Natural killer cell (primary cell): ENCODE measurements around the gene BNIP5. TPM values are rescaled to one million over a fixed set of nuclear protein-coding genes. Genes with fewer than 3 reads are reported as not detected.

Experiments used
- ATAC-seq, 3 donors: fragments of 150-1000 bp in 2 of 3; fragments of 200-7000 bp in 1 of 3; cut with Tn5 transposase; 1 replicate in 1 of 3; 2 replicates in 2 of 3; pipeline ENCODE4 v1.10.0; 2021; ENCODE audit warnings: mild to moderate bottlenecking in 2 of 3, moderate library complexity in 2 of 3
- DNase-seq, 2 donors: peaks; one replicate each; pipeline versions ENCODE4 v3.0.0 to v3.0.0-alpha.2; 2013 to 2021; ENCODE audit warnings: mixed read lengths in 1 of 2
- H3K27ac ChIP-seq: one replicate; pipeline ENCODE4 v1.5.1; 2013; ENCODE audit warnings: mild to moderate bottlenecking, low read length
- H3K27me3 ChIP-seq: one replicate; pipeline ENCODE4 v1.6.1; 2013; ENCODE audit warnings: low read length; ENCODE audit not compliant: control insufficient read depth, insufficient read depth
- H3K36me3 ChIP-seq: one replicate; pipeline ENCODE4 v1.6.1; 2013; ENCODE audit warnings: low read length; ENCODE audit not compliant: control insufficient read depth, insufficient read depth
- H3K4me1 ChIP-seq: one replicate; pipeline ENCODE4 v1.6.1; 2013; ENCODE audit warnings: low read length; ENCODE audit not compliant: control insufficient read depth, insufficient read depth
- H3K4me3 ChIP-seq: one replicate; pipeline ENCODE4 v1.5.1; 2013; ENCODE audit warnings: low read length
- H3K9me3 ChIP-seq: one replicate; pipeline ENCODE4 v1.6.1; 2013; ENCODE audit warnings: low read length; ENCODE audit not compliant: control insufficient read depth, insufficient read depth
- H3K27ac Mint-ChIP-seq, 2 donors: one replicate each; pipeline ENCODE4 v1.8.0; 2022; ENCODE audit warnings: mild to moderate bottlenecking in 2 of 2, mixed read lengths in 2 of 2, moderate library complexity in 1 of 2
- H3K27me3 Mint-ChIP-seq, 2 donors: one replicate each; pipeline ENCODE4 v1.8.0; 2022; ENCODE audit warnings: low read depth in 2 of 2, mixed read lengths in 2 of 2
- H3K36me3 Mint-ChIP-seq: one replicate; pipeline ENCODE4 v1.8.0; 2022; ENCODE audit warnings: mixed read lengths
- H3K4me1 Mint-ChIP-seq, 2 donors: one replicate each; pipeline ENCODE4 v1.8.0; 2022; ENCODE audit warnings: mixed read lengths in 2 of 2
- H3K4me3 Mint-ChIP-seq: one replicate; pipeline ENCODE4 v1.8.0; 2022; ENCODE audit warnings: mild to moderate bottlenecking, moderate library complexity, mixed read lengths
- H3K9me3 Mint-ChIP-seq, 2 donors: one replicate each; pipeline ENCODE4 v1.8.0; 2022; ENCODE audit warnings: mixed read lengths in 2 of 2
- WGBS: methylation state at CpG from one replicate; pipeline ENCODE4 v1.1.7; 2013; ENCODE audit warnings: missing lambda C conversion rate; ENCODE audit not compliant: insufficient coverage; 5-methylcytosine and 5-hydroxymethylcytosine counted together
- intact Hi-C: fragments of 100-400 bp; cut with micrococcal nuclease; formaldehyde crosslinking; loops from one replicate; pipeline ENCODE4 v1.14.2; 2022
- total RNA-seq, 4 donors: library from RNA; stranded (reverse); fragments of 120-200 nt in 1 of 4; gene quantifications; one replicate each; pipeline versions ENCODE4 v1.2.3 to v1.2.4, GENCODE V29; 2013 to 2022
- TF ChIP-seq, protein P1 (sequence below): fragments of 200-600 bp; IDR thresholded peaks from one replicate; pipeline ENCODE4 v1.8.0; 2022; ENCODE audit warnings: antibody characterized with exemption

BNIP5 gene
- total RNA-seq, 3 donors from 2014 or later (not counting 1 experiment from before 2014, with no cell fraction given): not detected

DNA sequence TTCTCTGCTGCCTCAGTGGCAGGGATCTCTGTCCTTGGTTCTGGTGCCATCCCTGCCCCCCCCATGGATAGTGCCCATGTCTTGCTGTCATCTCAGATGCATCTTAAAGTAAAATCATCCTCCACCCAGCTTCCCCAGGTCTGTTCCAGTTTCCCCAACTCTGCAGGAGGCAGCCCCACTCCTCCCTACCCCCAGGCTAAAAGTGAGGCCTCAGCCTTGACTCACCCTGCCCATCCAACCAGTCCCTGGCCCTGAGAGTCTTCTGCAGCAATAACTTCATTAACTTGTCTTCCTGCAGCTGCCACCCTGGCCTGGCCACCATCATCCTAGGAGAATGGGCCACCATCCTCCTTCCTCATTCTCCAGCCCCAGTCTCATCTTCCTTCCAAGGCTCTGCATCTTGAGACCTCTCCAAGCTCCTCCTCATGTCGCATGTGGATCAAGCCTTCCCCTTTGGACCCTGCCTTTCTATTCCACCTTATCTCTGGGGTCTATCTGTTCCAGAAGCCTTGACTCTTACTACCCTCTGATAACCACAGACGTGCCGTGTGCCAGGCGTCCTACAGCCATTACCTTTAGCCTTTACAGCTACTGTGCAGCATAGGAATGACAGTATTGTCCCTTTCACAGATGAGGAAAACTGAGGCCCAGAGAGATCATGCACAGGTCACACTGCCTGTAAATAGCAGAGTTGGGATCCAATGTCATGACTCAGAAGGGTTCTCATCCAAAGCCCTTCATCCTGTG, 68.8 kb downstream of the BNIP5 start:
- Mint-ChIP-seq H3K9me3 (peaks cover 0 to 4% of the 10 kb centered on the region in 2 donors), H3K4me1 (no peaks in the 10 kb centered on the region), H3K4me3 (no peak overlapping the region), H3K27me3 (peaks cover 10% of the 10 kb centered on the region in 2 donors), H3K36me3 (peaks cover 6% of the 10 kb centered on the region), H3K27ac (no peak overlapping the region)
- TF ChIP-seq, protein P1, sequence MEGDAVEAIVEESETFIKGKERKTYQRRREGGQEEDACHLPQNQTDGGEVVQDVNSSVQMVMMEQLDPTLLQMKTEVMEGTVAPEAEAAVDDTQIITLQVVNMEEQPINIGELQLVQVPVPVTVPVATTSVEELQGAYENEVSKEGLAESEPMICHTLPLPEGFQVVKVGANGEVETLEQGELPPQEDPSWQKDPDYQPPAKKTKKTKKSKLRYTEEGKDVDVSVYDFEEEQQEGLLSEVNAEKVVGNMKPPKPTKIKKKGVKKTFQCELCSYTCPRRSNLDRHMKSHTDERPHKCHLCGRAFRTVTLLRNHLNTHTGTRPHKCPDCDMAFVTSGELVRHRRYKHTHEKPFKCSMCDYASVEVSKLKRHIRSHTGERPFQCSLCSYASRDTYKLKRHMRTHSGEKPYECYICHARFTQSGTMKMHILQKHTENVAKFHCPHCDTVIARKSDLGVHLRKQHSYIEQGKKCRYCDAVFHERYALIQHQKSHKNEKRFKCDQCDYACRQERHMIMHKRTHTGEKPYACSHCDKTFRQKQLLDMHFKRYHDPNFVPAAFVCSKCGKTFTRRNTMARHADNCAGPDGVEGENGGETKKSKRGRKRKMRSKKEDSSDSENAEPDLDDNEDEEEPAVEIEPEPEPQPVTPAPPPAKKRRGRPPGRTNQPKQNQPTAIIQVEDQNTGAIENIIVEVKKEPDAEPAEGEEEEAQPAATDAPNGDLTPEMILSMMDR: no peak
- Histone ChIP-seq H3K27me3 (no peaks in the 10 kb centered on the region), H3K9me3 (peaks cover 4% of the 10 kb centered on the region), H3K27ac (no peak overlapping the region), H3K36me3 (no peaks in the 10 kb centered on the region), H3K4me1 (no peaks in the 10 kb centered on the region), H3K4me3 (no peak overlapping the region)
- ATAC-seq: no peak
- WGBS: 95% methylated on average over 4 of the region's 4 CpGs
- no peak for DNase-seq
- intact Hi-C loops: no loop called here

DNA sequence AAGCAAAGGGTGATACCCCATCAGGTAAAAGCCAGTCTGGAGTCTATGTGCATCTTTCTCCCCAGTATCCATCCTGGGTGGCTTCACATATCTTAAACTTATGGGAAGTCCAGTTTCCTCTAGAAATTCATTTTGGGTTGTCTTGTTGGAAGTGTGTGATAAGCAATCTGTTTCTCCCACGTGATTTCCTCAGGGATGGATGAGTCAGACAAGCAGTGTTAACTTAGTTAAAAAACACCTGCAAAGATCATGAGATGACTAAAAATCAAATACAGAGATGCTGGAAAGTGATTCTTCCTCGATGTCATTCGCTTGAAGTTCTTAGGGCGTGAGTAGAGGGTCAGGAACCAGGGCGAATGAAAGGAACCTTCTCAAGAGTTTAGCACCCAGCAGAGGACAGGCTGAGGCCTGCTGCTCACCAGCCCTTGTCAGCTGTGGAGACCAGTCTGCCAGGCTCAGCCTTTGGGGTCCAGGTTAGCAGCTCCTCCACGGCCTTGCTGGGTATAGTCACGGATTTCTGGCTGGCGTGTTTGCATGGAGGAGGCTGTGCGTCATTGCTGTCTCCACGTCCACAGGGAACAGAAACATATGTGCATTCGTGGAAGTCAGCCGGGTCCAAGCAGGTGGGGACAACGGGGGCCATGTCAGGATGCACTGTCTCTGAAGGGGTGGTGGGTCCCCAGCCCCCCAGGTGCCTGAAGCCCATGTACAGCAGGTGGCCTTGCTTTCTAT, 69.6 kb downstream of the BNIP5 start:
- H3K36me3 Mint-ChIP-seq: peaks cover 6% of the 10 kb centered on the region
- ATAC-seq: no peak

More for the DNA sequence above, 69.6 kb downstream of the BNIP5 start:
- DNase-seq: no peak
- peaks cover 0 to 4% of the 10 kb centered on the region in 2 donors for H3K9me3 Mint-ChIP-seq
- H3K36me3 ChIP-seq: no peaks in the 10 kb centered on the region
- intact Hi-C loops: no loop called here
- no peak overlapping the region for H3K4me3 ChIP-seq
- H3K9me3 ChIP-seq: peaks cover 4% of the 10 kb centered on the region
- TF ChIP-seq, protein P1: no peak
- 95% methylated on average over 13 of the region's 13 CpGs for WGBS
- H3K27ac Mint-ChIP-seq: no peak overlapping the region
- no peaks in the 10 kb centered on the region for H3K4me1 Mint-ChIP-seq
- H3K27ac ChIP-seq: no peak overlapping the region
- peaks cover 16 to 19% of the 10 kb centered on the region in 2 donors for H3K27me3 Mint-ChIP-seq
- H3K27me3 ChIP-seq: no peaks in the 10 kb centered on the region
- no peak overlapping the region for H3K4me3 Mint-ChIP-seq
- H3K4me1 ChIP-seq: no peaks in the 10 kb centered on the region

Other genes starting within 250 kb of the BNIP5 start
- 10 to 100 TPM; 39.4 to 52.1 (median 49.9) TPM for gene MAPK13, start 206.4 kb downstream of the BNIP5 start, total RNA-seq
- gene BRPF3, start 140.1 kb downstream of the BNIP5 start, total RNA-seq: 10 to 100 TPM; 46.0 to 58.5 (median 57.4) TPM
- 1 to 10 TPM in 1 of 3 donors, under 1 TPM in 2; 0.14 to 3.5 (median 0.61) TPM for gene PNPLA1, start 66.8 kb downstream of the BNIP5 start, total RNA-seq
- gene ETV7, start 50.8 kb upstream of the BNIP5 start, total RNA-seq: 1 to 10 TPM in 2 of 3 donors, under 1 TPM in 1; 0.96 to 2.8 (median 1.7) TPM
- gene PXT1, start 106.0 kb upstream of the BNIP5 start, total RNA-seq: 1 to 10 TPM in 1 of 3 donors, under 1 TPM in 2; 0.27 to 1.0 (median 0.28) TPM
- 10 to 100 TPM; 37.7 to 43.5 (median 43.2) TPM for gene KCTD20, start 106.1 kb upstream of the BNIP5 start, total RNA-seq
- 100 to 1,000 TPM; 105 to 157 (median 126) TPM for gene STK38, start 210.6 kb upstream of the BNIP5 start, total RNA-seq